ENCODE measurements around the gene SYTL1. TPM values are rescaled to one million over a fixed set of nuclear protein-coding genes. Genes with fewer than 3 reads are reported as not detected.
A peak's percentile ranks its signal among the peaks of the same experiment; 100 is the strongest.

SYTL1 gene
- total and polyA plus RNA-seq, 9 of the 15 experiments (the other 6 are each of a cell fraction or from before 2014, with no cell fraction given), result 0.04 to 9.3 (median 1.7) TPM

DNA sequence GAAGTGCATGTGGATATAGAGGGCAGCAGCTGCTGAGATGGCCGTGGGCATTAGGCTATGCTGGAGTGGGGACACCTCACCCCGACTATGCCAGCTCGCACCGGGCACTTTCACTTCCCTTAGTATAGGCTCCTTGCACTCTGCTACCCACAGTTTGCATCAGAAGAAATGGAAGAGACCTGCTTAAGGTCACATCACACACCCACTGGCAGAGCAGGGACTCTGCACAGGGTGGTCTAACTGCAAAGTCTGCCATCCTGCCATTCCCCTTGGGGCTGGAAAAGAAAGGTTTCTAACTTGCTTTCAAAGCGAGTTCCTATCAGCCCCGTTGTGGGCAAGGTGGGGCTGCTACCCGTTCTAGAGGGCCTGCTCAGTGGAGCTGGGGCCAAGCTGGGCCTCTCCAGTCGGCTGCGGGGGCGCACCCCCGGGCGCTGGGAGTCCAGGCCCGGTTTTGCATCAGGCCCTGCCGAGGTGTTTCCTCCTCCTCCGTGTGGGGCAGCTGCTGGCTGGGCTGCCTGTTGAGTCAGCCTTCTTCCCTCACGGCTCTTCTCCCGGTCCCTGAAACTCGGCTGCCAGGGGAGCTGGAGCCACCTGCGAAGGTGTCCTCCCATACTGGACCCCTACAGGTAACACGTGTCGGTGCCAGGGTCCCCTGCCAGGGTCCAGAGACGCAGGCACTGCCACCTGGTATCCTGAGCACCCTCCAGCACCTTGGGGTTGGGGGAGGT is at the start of gene SYTL1 (continued):
- TF ChIP-seq CEBPZ (IDR thresholded peaks at IDR 0.05; ENCODE audit: borderline replicate concordance, low read depth, low read length), result no peak
- no peak for TF ChIP-seq ADNP (tag; IDR thresholded peaks at IDR 0.05)
- TF ChIP-seq YY1 (IDR thresholded peaks at IDR 0.05; ENCODE audit: borderline replicate concordance in 1 of 3, control insufficient read depth in 1 of 3, extremely low read depth in 1 of 3, insufficient read depth in 3 of 3, insufficient read length in 1 of 3, insufficient replicate concordance in 2 of 3, low read depth in 1 of 3, low read length in 2 of 3), result peak in 2 of 3 experiments; percentile 5 to 39
- TF ChIP-seq ATF3 (IDR thresholded peaks at IDR 0.05), result peak; percentile 61; the same call in 1 of the 2 replicates
- no peak for TF ChIP-seq ATF3 (CRISPR knock-in tag; conservative IDR thresholded peaks at IDR 0.05)
- no peak for TF ChIP-seq ZNF445 (CRISPR knock-in tag; IDR thresholded peaks at IDR 0.05; ENCODE audit: low read depth)
- TF ChIP-seq PML (IDR thresholded peaks at IDR 0.05; ENCODE audit: low read length), result no peak
- TF ChIP-seq ZBED1 (IDR thresholded peaks at IDR 0.05), result no peak
- TF ChIP-seq FOXP4 (CRISPR knock-in tag; IDR thresholded peaks at IDR 0.05; ENCODE audit: borderline replicate concordance), result no peak
- TF ChIP-seq CBFA2T2 (conservative IDR thresholded peaks at IDR 0.05), result no peak
- peak; percentile 74 for TF ChIP-seq POLR2G (IDR thresholded peaks at IDR 0.05; ENCODE audit: low read depth, low read length)
- no peak for TF ChIP-seq SRSF3 (IDR thresholded peaks at IDR 0.05; ENCODE audit: insufficient read depth, low read length)
- TF ChIP-seq HMBOX1 (IDR thresholded peaks at IDR 0.05), result no peak
- peak; percentile 36 for TF ChIP-seq SMAD4 (CRISPR knock-in tag; conservative IDR thresholded peaks at IDR 0.05)
- TF ChIP-seq ZNF436 (CRISPR knock-in tag; IDR thresholded peaks at IDR 0.05), result no peak
- TF ChIP-seq TOE1 (IDR thresholded peaks at IDR 0.05; ENCODE audit: borderline replicate concordance), result peak; percentile 83
- no peak for TF ChIP-seq TOE1 (CRISPR knock-in tag; IDR thresholded peaks at IDR 0.05; ENCODE audit: borderline replicate concordance, low read depth)
- TF ChIP-seq MYBL2 (IDR thresholded peaks at IDR 0.05; ENCODE audit: low read depth), result no peak
- TF ChIP-seq MYBL2 (CRISPR knock-in tag; IDR thresholded peaks at IDR 0.05; ENCODE audit: borderline replicate concordance), result no peak
- no peak for TF ChIP-seq PCBP2 (IDR thresholded peaks at IDR 0.05; ENCODE audit: low read depth, low read length, poor library complexity, severe bottlenecking)

All from K562 (cell line).